ENCODE results near the gene CEBPZOS. TPM values are rescaled to one million over a fixed set of nuclear protein-coding genes. Genes with fewer than 3 reads are reported as not detected.
A peak's percentile ranks its signal among the peaks of the same experiment; 100 is the strongest.

Gene CEBPZOS
- total RNA-seq: 65.0 TPM
- long read RNA-seq, partial matches to known transcripts: 2 of 9 reads
- long read RNA-seq, other reads (novel, unspliced or antisense): 4 of 9 reads

- peak; percentile 91 for ATAC-seq
- intact Hi-C loops (cut with DNase I): loop anchor here (2.0 kb wide), 1 partner anchor 40 kb away; the partner anchor contains the start of gene EIF2AK2
- DNase-seq (ENCODE audit: missing footprints): peak; percentile 92
Measured at GRCh38 chr2:37196320-37197195, at the start of gene CEBPZOS. CEBPZOS (plus strand) TSS chr2:37196496; CDS start chr2:37199705, 3,209 bp downstream.

DNA sequence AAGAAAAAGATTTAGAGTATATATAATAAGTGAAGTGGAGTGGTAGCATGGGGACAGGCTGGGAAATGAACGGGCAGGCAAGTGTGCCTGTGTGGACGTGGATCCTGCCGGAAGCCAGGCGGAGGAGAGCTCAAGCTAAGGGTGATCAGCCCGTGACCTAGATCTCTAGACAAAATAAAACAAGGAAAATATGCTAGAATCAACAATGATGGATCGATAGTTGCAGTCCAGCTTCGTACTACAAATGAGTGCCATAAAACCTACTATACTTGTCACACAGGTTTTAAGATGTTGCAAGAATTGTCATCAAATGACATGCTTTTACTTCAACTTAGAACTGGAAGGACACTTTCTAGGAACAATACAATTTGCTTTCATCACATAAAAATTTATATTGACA lies 48.0 kb upstream of the CEBPZOS start:
- ATAC-seq (no peak), DNase-seq (ENCODE audit: missing footprints) (no peak)
- intact Hi-C loops (cut with DNase I): no loop called here

DNA sequence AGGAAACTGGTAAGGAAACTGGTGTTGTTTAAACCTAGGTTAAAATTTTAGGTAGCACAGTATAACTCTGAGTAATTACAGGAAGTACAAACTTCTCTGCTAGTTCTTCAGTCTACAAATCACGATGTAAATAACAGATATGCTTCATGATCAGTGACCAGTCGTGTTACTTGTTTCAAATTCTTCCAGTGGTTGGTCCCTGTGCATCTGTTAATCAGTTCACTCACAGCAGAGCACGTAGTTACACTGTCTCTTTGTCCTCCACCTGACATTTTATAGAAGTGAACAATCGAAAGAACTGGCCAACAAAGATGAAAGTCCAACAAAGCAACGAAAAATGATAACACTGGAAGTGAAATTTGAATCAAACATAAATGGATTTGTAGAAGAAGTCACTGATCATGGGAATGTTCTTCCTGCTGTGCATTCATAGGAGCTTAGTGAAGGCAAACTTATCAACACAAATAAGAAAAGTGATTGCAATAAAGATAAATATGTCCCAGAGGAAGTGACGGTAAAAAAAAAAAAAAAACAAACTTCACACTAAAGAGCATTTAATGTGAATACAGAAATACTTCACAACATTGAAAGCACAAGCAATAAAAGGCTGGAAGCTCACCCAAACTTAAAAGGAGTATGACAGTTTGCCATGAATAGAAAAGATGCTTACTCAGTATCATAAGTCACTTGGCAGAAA lies 46.5 kb upstream of the CEBPZOS start:
- ATAC-seq: no peak
- intact Hi-C loops (cut with DNase I): no loop called here
- DNase-seq (ENCODE audit: missing footprints): no peak

DNA sequence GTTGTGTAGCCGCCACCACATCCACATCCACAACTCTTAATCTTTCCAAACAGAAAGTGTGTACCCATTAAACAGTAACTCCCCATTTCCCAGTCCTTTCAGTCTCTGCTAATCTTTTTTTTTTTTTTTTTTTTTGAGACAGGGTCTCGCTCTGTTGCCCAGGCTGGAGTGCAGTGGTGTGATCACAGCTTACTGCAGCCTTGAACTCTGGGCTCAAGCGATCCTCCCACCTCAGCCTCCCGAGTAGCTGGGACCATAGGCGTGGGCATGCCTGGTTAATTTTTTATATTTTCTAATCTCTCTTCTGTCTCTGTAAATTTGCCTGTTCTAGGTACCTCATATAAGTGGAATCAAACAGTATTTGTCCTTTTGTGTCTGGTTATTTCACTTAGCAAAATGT lies 43.1 kb upstream of the CEBPZOS start:
- DNase-seq (ENCODE audit: missing footprints): no peak
- no peak for ATAC-seq
- intact Hi-C loops (cut with DNase I): no loop called here

- DNase-seq (ENCODE audit: missing footprints) (no peak), ATAC-seq (no peak)
- intact Hi-C loops (cut with DNase I): no loop called here
Measured at GRCh38 chr2:37154785-37155184, 41.5 kb upstream of the CEBPZOS start.

DNA sequence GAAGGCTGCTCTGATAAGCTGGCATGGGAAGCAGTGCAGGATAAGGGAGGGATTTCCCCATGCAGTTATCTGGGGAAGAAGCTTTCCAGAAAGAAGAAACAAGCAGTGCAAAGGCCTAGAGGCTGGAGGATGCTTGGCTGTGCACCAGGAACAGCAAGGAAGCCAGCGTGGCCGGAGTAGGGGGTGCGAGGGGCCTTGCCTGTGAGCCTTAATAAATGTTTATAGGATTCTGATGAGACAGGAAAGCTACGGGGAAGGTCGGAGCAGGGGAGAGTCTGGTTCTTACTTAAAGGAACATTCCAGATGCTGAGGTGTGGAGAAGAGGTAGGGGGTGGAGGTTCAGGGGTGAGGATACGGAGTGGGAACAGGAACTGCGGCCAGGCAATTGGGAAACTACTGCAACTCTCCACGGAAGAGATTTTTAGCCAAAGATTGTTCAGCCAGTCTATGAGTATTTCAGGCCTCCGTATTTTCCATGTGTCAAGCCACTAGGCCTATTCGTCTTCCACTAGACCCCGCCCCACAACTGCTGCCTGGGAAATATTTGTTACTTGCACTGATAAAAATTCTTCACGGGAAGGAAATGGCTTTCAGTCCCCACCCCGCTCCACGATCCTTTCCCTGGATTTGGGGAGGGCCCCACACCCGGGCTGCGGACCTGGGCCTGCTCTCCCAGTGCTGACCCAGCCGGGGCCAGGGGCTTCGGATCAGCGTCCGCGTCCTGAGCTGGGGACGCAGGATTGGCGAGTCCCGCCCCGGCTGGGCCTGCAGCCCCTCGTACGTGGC lies 40.0 kb upstream of the CEBPZOS start:
- intact Hi-C loops (cut with DNase I): loop anchor here (2.0 kb wide), 2 partner anchors 41 to 75 kb away; partner anchors contain the start of genes CEBPZ, CEBPZOS and NDUFAF7
- ATAC-seq (peak; percentile 56), DNase-seq (ENCODE audit: missing footprints) (peak; percentile 68)

DNA sequence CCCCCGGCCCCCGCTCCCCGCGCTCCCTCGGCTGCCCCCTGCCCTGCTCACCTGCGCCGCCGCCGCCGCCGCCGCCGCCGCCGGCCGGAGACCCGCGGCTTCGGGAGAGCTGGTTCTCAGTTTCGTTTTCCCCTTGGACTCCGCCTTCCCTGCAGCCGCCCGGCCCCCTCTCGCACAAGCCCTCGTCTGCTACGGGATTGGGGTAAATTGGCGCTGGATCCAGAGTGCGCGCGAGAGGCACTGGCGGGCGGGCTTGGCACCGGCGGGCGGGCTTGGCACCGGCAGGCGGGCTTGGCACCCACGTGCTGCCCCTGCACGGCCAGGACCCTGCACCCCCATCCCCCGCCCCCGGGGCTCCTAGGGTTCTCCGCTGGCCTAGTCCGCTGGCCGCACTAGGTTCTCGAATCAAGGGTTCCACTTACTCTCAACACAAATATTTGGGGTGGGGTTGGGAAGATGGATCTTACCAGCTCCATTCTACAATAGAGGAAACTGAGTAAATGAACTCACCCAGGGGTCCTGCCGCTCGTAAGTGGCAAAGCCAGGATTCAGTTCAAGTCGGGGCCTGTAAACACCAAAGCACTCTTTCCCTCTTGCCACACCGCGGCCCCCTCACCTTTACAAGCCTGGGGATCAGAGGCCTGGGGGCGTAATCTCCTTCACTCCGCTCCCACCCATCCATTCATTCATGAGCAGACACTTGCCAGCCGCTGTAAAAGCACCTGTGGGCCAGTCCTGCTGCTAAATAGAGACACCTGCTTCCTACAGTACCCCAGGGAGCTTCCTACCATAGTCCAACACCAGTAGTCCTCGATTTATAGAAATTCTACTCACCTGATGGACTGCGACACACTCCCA lies 39.2 kb upstream of the CEBPZOS start, which contains the start of gene EIF2AK2:
Gene EIF2AK2 (minus strand): TSS at position 124 of the 858 bp plus-strand sequence. CDS start 9,174 bp downstream, outside the sequence.
- peak; percentile 93 for DNase-seq (ENCODE audit: missing footprints)
- intact Hi-C loops (cut with DNase I): loop anchor here (2.0 kb wide), 2 partner anchors 40 to 74 kb away; partner anchors contain the start of genes CEBPZ, CEBPZOS and NDUFAF7
- peak; percentile 92 for ATAC-seq

DNA sequence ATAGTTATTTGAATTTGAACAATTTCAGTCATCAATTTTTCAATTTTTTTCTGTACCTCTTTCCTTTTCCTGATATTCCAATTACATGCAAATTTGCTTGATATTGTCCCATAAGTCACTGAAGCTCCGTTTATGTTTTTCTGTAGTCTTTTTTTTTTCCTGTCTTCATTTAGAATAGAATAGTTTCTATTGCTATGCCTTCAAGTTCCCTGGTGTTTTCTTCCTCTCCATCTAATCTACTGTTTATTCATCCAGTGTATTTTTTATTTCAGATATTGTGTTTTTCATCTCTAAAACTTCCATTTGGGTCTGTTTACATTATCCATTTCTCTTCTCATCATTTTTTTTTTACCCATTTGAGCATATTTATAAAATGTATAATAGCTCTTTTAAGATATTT lies 31.5 kb upstream of the CEBPZOS start:
- DNase-seq (ENCODE audit: missing footprints) (no peak), ATAC-seq (no peak)
- intact Hi-C loops (cut with DNase I): loop anchor here (10.0 kb wide), 1 partner anchor 710 kb away; no protein-coding TSS in a partner anchor

DNA sequence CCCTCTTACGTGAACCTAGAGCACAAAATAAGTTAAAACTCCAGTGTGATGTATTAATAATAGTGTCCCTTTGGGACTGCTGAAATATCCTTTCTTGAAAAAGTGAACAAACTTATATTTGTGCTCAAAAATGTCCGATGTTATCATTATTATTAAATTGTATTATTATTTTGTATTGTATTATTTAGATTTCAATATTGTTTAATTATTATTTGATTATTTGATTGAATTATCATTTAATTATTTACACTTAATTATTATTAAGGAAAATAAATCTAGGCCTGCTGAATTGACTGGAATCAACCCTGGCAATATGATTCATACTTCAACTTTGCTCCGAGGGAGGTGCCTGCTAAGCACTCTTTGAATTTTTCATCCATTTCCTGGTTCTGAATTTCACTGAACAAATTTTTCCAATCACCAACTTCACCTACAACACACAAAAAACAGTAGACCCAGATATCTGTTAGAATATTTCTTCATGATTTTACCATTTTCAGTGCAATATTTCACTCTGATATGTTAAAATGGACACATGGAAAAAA lies 28.6 kb upstream of the CEBPZOS start:
- no peak for DNase-seq (ENCODE audit: missing footprints)
- intact Hi-C loops (cut with DNase I): loop anchor here (10.0 kb wide), 1 partner anchor 707 kb away; no protein-coding TSS in a partner anchor
- ATAC-seq: no peak

DNA sequence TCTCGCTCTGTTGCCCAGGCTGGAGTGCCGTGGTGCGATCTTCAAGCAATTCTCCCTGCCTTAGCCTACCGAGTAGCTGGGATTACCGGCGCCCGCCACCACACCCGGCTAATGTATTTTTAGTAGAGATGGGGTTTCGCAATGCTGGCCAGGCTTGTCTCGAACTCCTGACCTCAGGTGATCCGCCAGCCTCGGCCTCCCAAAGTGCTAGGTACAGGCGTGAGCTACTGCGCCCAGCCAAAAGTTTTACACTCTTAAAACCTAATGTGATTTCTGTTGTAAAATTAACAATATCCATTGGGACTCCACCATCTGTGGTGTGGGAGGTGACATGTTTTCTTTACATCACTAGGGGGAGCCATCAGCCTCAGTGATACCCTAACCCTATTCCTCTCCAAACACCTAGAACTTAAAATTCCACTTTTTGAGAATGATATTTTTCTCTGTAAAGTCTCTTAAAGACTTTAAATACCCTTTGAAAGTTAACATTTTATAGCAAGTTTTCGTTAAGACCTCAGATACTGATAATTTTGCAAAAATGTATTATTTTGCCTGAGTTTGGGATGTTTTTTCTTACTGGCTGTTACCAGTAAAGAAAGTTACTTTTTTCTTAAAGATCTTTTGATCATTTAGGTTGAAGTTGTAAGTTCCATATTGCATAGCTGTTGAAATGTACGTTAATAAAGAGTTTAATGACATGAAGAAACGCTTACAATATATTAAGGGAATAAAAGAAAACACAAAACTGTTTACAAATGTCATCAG lies 27.9 kb upstream of the CEBPZOS start:
- intact Hi-C loops (cut with DNase I): loop anchor here (10.0 kb wide), 1 partner anchor 706 kb away; no protein-coding TSS in a partner anchor
- no peak for ATAC-seq
- DNase-seq (ENCODE audit: missing footprints): peak; percentile 55

GRCh38 chr2:37171624-37171950 lies 24.7 kb upstream of the CEBPZOS start:
- intact Hi-C loops (cut with DNase I): no loop called here
- no peak for DNase-seq (ENCODE audit: missing footprints)
- ATAC-seq: no peak

DNA sequence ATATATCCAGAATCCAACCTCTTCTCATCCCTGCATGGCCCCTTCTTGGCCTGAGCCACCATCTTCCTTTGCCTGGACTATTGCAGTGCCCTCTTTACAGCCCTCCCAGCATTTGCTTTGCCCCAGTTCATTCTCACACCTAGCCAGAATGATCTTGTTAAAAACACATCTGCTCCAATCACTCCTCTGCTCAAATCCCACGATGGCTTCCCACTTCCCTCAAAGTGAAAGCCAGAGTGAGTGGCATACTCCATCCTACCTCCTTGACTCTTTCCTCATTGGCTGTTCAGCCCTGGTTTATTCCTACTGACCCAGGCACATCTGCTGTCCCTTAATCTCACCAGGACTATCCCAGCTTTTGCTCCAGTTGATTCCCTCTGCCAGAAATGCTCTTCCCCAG lies 22.6 kb upstream of the CEBPZOS start:
- ATAC-seq (no peak), DNase-seq (ENCODE audit: missing footprints) (no peak)
- intact Hi-C loops (cut with DNase I): no loop called here

DNA sequence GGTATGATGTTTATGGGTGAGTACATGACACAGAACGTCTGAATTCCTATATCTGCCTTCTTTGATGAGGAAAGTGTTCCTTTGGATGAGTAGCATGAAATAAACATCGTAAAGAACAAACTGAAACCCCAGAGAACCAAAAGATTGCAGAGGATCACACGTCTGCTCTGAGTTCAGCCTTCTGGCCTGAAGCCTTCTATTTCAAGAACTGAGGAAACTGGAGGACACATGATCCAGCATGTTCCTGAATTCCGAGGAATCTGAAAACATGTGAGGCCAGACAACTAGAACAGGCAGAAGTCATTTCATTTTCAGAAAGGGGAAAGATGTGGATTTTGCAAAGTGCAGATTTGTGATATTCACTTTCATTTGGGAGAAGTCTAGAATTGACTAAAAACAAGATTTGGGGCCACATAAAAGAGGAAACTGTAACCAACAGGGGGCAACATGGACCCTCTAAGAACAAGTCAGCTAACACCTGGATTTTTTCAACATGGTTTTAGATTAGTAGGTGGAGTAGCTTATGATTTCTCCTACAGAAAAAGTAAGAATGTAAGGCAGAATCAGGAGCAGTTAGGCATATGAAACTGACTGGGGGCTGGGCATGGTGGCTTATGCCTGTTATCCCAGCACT lies 16.2 kb upstream of the CEBPZOS start:
- no peak for DNase-seq (ENCODE audit: missing footprints)
- intact Hi-C loops (cut with DNase I): no loop called here

DNA sequence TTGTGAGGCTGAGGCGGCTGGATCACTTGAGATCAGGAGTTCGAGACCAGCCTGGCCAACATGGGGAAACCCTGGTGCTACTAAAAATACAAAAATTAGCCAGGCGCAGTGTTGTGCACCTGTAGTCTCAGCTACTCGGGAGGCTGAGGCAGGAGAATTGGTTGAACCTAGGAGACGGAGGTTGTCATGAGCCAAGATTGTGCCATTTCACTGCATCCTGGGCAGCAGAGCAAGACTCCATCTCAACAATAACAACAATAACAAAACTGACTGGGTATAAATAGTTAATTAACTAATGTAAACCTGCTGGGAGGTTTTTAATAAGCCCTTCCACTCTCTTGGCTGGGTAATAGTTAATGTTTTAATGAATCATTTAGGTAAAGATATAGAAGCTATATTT lies 15.7 kb upstream of the CEBPZOS start:
- ATAC-seq: no peak
- DNase-seq (ENCODE audit: missing footprints): no peak
- intact Hi-C loops (cut with DNase I): no loop called here

More for the DNA sequence above, 16.2 kb upstream of the CEBPZOS start:
- no peak for ATAC-seq

GRCh38 chr2:37181726-37182684 lies 14.3 kb upstream of the CEBPZOS start:
- ATAC-seq (no peak), DNase-seq (ENCODE audit: missing footprints) (no peak)
- intact Hi-C loops (cut with DNase I): no loop called here
